Measurements from ENCODE around the gene PHKB. TPM values are rescaled to one million over a fixed set of nuclear protein-coding genes. Genes with fewer than 3 reads are reported as not detected.

PHKB gene
- total RNA-seq, 1 donor from 2014 or later: 14.6 TPM

GRCh38 chr16:47578033-47578432 is 116.9 kb downstream of the PHKB start:
- DNase-seq (ENCODE audit: low spot score in 2 of 2): no peak
- Histone ChIP-seq H3K9me3 (no peaks in the 10 kb centered on the region), H3K4me1 (no peaks in the 10 kb centered on the region), H3K4me3 (no peak overlapping the region), H3K36me3 (peaks cover 0 to 4% of the 10 kb centered on the region in 2 donors), H3K27ac (no peak overlapping the region), H3K27me3 (no peaks in the 10 kb centered on the region)
- intact Hi-C loops (cut with DNase I): no loop called here
- TF ChIP-seq CTCF (IDR thresholded peaks at IDR 0.05): no peak

- intact Hi-C loops (cut with DNase I): no loop called here
- H3K4me1 ChIP-seq: no peaks in the 10 kb centered on the region
- no peak for TF ChIP-seq CTCF (IDR thresholded peaks at IDR 0.05)
These were observed 117.4 kb downstream of the PHKB start for GRCh38 chr16:47578573-47578972.

GRCh38 chr16:47581114-47581513 is 120.0 kb downstream of the PHKB start:
- intact Hi-C loops (cut with DNase I): no loop called here
- TF ChIP-seq CTCF (IDR thresholded peaks at IDR 0.05): no peak
- Histone ChIP-seq H3K27me3 (no peaks in the 10 kb centered on the region), H3K27ac (no peak overlapping the region), H3K4me1 (no peaks in the 10 kb centered on the region), H3K9me3 (no peaks in the 10 kb centered on the region), H3K4me3 (no peak overlapping the region), H3K36me3 (no peaks in the 10 kb centered on the region)
- DNase-seq (ENCODE audit: low spot score in 2 of 2): no peak

More at GRCh38 chr16:47578573-47578972, 117.4 kb downstream of the PHKB start:
- no peak overlapping the region for H3K27ac ChIP-seq
- no peak for DNase-seq (ENCODE audit: low spot score in 2 of 2)
- H3K36me3 ChIP-seq: peaks cover 0 to 4% of the 10 kb centered on the region in 2 donors
- H3K4me3 ChIP-seq: no peak overlapping the region
- no peaks in the 10 kb centered on the region for H3K9me3 ChIP-seq
- no peaks in the 10 kb centered on the region for H3K27me3 ChIP-seq

- no peaks in the 10 kb centered on the region for H3K27me3 ChIP-seq
- no peak for DNase-seq (ENCODE audit: low spot score in 2 of 2)
- H3K4me1 ChIP-seq: no peaks in the 10 kb centered on the region
- no peak overlapping the region for H3K27ac ChIP-seq
- H3K4me3 ChIP-seq: no peak overlapping the region
- TF ChIP-seq CTCF (IDR thresholded peaks at IDR 0.05): no peak
- intact Hi-C loops (cut with DNase I): no loop called here
- H3K36me3 ChIP-seq: peaks cover 6 to 13% of the 10 kb centered on the region in 2 donors
- H3K9me3 ChIP-seq: no peaks in the 10 kb centered on the region
These were observed 123.5 kb downstream of the PHKB start for GRCh38 chr16:47584464-47585225.

GRCh38 chr16:47586121-47586520 is 125.0 kb downstream of the PHKB start:
- no peak for DNase-seq (ENCODE audit: low spot score in 2 of 2)
- Histone ChIP-seq H3K27ac (no peak overlapping the region), H3K36me3 (peaks cover 17 to 28% of the 10 kb centered on the region in 2 donors), H3K27me3 (no peaks in the 10 kb centered on the region), H3K4me1 (no peaks in the 10 kb centered on the region), H3K4me3 (no peak overlapping the region), H3K9me3 (no peaks in the 10 kb centered on the region)
- no peak for TF ChIP-seq CTCF (IDR thresholded peaks at IDR 0.05)
- intact Hi-C loops (cut with DNase I): no loop called here

All from ascending aorta (tissue), 2 donors.